HG03280 (cell line): Measurements from ENCODE around the gene PIP4P1.

Source experiments
- ATAC-seq: cut with Tn5 transposase; IDR thresholded peaks from one replicate; pipeline ENCODE4 v1.9.1; 2021; ENCODE audit warnings: mild to moderate bottlenecking, moderate library complexity; ENCODE audit not compliant: unreplicated experiment

Gene PIP4P1

DNA sequence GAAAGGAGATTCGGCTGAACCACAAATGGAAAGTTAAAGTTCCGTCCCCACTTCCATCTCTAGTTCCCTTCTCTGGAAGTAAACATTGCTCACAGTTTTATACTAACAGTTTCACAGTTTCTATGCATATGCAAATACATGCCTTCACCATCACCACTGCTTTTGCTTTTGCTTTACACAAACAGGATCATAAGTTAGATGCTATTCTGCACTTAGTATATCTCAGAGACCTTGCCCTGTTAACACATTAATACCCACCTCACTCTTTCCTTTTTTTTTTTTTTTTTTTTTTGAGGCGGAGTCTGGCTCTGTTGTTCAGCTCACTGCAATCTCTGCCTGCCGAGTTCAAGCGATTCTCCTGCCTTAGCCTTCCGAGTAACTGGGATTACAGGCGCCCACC, 48.8 kb downstream of the PIP4P1 start:
- ATAC-seq: peak; percentile 72

DNA sequence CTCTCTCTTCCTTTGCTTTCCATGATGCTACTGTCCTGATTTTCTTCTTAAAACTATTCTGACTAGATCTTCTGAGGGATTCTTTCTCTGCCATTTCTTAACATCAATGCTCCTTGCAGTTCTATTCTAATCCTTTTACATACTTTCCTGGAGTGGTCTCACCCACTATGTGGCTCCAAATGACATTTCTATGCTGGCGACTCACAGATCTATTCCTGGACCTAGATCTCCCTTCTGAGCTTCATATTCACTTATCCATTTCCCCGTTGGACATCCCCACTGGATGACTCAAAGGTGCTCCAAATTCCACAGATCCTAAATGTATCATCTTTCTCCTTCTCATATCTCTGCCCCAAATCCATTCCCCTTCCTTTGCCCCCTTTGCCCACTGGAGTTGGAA, 52.0 kb downstream of the PIP4P1 start:
- ATAC-seq: no peak
